GM12801 (cell line): ENCODE data around the gene SPECC1.

Experiments used
- CTCF ChIP-seq: IDR thresholded peaks from one replicate; pipeline ENCODE4 v1.5.1; 2011; ENCODE audit warnings: control low read depth; ENCODE audit not compliant: insufficient read length; ENCODE audit errors: extremely low read depth

The SPECC1 gene

GRCh38 chr17:19996502-19996901 lies 12.7 kb upstream of the SPECC1 start:
- TF ChIP-seq CTCF: no peak

GRCh38 chr17:20008242-20009051 lies 712 bp upstream of the SPECC1 start:
- TF ChIP-seq CTCF: no peak

- no peak for TF ChIP-seq CTCF
Measured at GRCh38 chr17:20009052-20009301, 182 bp upstream of the SPECC1 start.

GRCh38 chr17:20010099-20010863 lies 1.1 kb downstream of the SPECC1 start:
- TF ChIP-seq CTCF: no peak

- no peak for TF ChIP-seq CTCF
Measured at GRCh38 chr17:20010936-20011335, 1.8 kb downstream of the SPECC1 start.

- TF ChIP-seq CTCF: no peak
Measured at GRCh38 chr17:20012017-20012536, 2.9 kb downstream of the SPECC1 start.

- TF ChIP-seq CTCF: no peak
Measured at GRCh38 chr17:20022701-20023100, 13.5 kb downstream of the SPECC1 start.
